ENCODE results near the gene ZBBX.

DNA sequence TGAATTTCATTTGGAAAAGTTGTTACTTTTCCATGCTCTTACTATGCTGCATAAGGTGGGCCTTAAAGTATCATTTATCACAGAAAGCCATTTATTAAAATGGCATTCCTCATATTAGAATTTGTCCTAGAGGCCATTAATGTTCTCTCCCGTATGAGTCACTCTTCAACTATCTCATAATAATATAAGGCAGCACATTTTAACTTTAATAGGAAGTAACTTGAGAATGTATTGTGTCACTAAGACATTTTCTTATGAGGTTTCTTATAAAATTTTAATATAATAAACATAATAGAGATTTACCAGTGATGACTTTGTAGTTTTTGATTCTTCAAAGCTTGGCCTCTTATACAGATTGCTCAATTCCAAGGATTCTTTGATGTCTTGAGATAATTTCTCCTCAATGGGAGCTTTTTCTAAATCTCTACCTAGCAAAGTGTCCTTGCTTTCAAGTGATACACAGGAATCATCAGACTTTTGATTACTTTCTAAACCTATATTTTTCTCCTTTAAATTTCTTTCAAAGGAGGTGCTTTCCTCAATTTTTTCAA, 74.7 kb downstream of the ZBBX start:
- no peak for TF ChIP-seq CTCF (IDR thresholded peaks at IDR 0.05)
- TF ChIP-seq POLR2A (IDR thresholded peaks at IDR 0.05), result no peak

Measured in testis (tissue), 2 donors.